NCI-H2107 (cell line): ENCODE results near the gene REP15.
"Not testable (repeated sequence)": the region's sequence is repeated elsewhere in the genome, so short reads cannot be mapped to it uniquely, and the experiment has no call there.

Experiments
- DNase-seq: peaks from one replicate; lab custom pipeline; 2025; lab: John Stamatoyannopoulos, UW

The REP15 gene

GRCh38 chr12:27696864-27697564 is 767 bp downstream of the REP15 start:
- DNase-seq, result no peak

GRCh38 chr12:27703720-27704452 is 7.6 kb downstream of the REP15 start:
- DNase-seq, result peak; percentile 58

GRCh38 chr12:27705263-27705662 is 9.0 kb downstream of the REP15 start:
- no peak for DNase-seq

DNA sequence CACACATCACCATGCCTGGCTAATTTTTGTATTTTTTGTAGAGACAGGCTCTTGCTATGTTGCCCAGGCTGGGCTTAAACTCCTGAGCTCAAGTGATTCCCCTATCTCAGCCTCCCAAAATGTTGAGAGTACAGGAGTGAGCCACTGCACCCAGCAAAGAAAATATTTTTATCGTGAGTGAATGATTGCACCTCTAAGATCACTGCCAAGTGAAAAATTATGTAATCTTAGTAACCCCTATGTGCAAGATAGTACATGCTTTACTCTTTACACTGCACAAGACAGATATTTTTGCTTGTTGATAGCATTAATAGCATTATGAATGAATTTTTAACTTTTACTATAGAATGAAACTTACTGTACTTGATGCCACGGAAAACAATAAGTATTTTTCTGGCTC is 11.0 kb downstream of the REP15 start:
- DNase-seq, result no peak

- no peak for DNase-seq
These were observed 13.1 kb downstream of the REP15 start for GRCh38 chr12:27709212-27709931.

- no peak for DNase-seq
These were observed 13.8 kb downstream of the REP15 start for GRCh38 chr12:27709932-27710591.

DNA sequence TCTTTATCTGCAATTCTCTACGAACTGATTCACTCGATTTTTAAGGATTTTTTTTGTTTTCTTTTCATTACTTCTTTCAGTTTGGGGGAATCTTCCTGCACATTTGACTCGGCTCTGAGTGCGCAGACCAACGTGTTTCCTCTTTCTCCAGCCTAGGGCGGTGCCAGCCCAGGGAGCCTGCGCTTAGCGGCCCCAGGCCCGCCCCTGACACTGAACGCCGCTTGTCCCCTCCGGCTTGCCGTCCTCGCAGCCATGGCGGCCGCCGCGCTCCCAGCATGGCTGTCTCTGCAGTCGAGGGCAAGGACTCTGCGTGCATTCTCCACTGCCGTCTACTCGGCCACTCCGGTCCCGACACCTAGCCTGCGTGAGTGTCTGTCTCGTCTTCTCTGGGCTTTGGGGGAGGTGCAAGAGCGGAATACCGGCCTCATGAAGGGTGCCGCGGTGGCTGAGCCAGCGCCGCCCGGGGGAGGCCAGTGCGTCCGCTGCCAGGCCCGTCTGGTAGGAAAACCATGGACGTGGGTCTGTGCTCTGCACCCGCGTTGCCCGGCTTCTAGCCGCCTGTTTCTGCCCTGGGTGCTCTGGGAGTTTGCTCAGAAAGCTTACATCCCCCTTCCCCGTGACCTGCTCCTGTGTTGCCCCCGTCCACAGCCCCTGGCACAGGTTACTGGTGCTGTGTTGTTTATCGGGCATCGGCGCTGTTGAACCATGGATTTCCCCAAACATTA is 14.5 kb downstream of the REP15 start, which contains the start of gene MRPS35:
Gene MRPS35 (plus strand): TSS at position 241 of the 725 bp plus-strand sequence. CDS start 12 bp downstream, at position 253.
- peak; percentile 75 for DNase-seq

GRCh38 chr12:27711317-27711682 is 15.1 kb downstream of the REP15 start:
- no peak for DNase-seq

DNA sequence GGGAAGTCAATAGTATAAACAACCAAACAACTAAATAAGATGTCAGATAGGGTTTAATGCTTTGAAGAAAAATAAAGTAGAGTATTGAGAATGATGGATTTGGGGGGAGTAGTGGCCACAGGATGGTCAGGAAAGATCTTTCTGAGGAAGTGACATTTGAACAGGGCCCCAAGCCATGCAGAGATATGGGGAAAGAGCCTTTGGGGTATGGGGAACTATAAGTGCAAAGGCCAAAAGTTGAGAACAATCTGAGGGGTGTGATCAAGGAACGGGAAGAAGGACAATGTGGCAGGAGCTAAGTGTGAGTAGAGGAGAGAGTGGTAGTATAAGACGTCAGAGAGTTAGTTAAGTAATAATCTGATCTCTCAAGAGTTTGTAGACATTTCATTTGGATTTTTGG is 15.7 kb downstream of the REP15 start:
- no peak for DNase-seq

DNA sequence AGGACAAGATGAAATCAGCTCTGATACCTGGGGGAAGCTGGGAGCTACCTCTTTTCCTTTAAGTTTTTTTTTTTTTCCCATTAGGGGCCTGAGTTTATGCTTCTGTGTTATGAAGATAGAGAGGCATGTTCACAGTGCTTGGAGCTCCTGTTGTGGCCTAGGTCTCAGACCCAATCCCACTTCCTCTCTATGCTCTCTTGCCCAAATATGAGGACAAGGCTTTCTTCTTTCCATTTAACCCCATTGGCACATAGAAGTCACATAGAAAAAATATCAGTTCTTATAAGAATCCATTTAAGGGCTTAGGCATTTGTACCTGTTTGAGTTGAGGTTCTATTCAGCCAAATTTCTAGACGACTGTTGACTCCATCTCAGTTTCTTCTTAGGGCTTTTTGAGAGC is 27.0 kb downstream of the REP15 start:
- no peak for DNase-seq

- DNase-seq, result no peak
These were observed 33.9 kb downstream of the REP15 start for GRCh38 chr12:27730097-27730588.

- no peak for DNase-seq
These were observed 36.0 kb downstream of the REP15 start for GRCh38 chr12:27732281-27732680.

GRCh38 chr12:27733052-27733656 is 36.9 kb downstream of the REP15 start:
- DNase-seq, result peak; percentile 14

DNA sequence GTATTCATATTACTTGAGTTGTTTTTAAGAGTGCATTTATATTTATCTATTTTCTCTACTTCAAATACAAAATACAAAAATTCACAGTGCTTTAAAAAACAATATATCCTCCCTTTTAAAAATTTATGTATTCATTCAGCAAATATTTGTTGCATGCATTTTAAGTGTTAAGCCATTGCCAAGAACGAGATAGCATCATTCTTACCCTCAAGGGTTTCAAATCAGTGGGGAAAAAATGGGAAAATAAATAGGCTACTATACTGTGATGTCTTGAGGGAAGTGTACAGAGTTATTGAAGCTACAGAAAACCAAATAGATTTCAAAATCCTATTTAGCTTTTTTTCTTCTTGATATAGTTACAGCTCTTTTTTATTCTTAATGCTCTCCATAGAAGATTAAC is 37.5 kb downstream of the REP15 start:
- DNase-seq, result no peak

GRCh38 chr12:27734321-27734720 is 38.1 kb downstream of the REP15 start:
- not testable (repeated sequence) for DNase-seq

- DNase-seq, result no peak
These were observed 47.4 kb downstream of the REP15 start for GRCh38 chr12:27743601-27744000.

- not testable (repeated sequence) for DNase-seq
These were observed 49.5 kb downstream of the REP15 start for GRCh38 chr12:27745734-27746133.
